Activated gamma-delta T cell treated with anti-CD3 and anti-CD28 coated beads, Interleukin-2, amount 50 U/mL, for 16 hours (primary cell): ENCODE measurements around the gene PLEKHG3.
A peak's percentile ranks its signal among the peaks of the same experiment; 100 is the strongest.

ENCODE experiments used
- DNase-seq: peaks from one replicate; pipeline ENCODE4 v3.0.0-alpha.2; 2020; ENCODE audit warnings: low read depth

Gene PLEKHG3

DNA sequence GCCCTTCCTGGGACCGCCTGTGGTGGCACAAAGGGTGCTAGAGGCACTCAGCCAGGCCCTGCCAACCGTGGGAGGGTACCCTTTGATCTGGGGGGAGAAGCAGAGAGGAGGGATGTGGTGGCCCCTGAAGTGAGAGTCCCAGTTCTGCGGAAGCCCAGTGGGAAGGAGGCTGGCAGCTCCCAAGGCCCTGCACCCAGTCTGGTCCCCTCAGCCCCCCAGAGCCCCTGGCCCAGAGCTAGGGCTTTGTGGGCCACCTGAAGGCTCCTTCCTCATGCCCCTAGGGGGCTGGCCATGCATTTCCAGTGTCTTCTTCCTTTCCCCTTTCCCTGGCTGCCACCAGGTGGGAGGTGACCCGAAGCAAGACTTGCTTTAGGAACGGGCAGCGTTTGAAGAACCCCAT is 44.3 kb downstream of the PLEKHG3 start:
- DNase-seq = no peak

DNA sequence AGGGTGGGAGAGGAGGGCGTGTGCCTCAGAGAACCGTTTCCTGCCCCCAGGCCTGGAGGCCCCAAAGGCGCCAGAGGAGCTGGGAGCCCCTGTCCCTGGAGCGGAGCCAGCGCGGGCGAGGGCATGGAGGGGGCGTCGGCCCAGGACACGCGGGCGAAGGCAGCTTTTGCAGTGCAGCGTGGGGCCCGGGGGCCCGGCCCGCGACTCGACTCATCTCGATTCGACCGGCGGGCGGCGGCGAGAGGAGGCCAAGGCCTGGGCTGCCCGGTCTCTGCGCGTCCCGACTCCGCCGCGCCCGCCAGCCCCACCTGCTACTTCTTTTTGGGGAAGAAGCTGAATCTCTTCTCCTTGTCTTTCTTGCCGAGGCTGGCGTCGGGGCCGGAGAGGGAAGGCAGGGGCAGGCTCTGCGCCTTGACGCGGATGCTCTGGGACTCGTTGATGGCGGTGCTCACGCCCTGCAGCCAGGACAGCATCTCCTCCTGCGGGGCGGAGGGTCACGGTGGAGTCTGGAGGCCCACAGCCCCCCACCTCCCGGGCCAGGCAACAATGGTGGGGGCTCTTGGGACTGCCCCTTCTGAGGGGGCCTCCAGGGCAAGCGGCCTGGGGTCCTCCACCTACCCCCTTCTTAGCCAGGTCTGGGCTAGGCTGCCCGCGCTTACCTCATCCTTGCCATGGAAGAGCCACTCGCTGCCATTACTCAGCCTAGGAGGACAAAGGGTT is 44.9 kb downstream of the PLEKHG3 start:
- no peak for DNase-seq

DNA sequence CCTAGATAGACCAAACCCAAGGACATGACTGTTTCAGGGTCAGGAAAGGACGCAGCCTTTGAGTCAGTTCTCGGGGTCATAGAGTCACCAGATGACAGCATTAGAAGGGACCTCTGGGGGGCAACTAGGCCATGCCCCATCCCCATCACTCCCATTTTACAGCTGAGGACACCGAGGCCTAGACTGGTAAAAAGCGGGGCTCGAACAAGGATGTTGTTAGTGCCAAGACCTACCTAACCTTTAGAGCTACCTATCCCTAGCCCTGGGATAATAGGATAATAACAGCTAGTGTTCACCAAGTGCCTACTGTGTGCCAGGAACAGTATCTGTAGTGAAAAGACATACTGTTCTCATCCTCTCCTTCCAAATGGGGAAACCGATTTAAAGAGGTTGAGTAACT is 48.7 kb downstream of the PLEKHG3 start:
- DNase-seq = no peak

DNA sequence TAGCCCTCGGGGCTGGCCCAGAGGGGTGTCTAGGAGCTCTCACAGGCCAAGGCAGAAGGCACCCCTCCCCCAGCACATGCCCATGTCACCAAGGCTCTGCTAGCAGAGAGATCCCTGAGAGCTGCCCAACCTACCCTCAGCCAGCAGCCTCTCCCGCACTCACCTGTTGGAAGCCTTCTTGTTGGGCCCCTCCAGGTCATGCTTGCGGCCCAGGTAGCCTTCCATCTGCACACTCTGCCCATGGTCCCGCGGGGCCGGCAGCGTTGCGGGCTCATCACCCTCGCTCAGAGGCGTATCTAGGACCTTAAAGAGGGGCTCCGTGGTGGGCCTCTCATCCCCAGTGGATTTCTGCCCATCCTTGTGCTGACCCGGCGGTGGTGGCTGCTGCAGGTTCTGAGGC is 49.1 kb downstream of the PLEKHG3 start:
- DNase-seq = no peak

DNA sequence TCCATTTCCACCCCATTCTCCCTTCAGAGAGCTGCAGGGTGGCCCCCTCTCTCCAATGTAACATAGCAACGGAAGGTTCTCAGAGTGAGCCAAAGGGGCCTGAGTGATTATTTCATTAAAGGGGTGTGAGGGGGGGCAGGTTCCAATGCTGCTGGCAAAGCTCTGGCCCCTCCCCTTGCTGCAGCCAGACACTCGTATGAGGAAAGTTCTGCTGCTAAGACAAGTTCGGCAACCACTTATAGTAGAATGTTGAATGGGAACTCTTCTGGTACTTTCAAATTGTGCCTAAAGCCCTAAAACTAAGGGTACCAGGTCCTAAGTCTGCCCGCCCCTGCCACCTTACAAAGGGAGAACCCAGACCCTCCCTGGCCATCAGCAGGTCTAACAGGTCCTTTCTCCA is 49.8 kb downstream of the PLEKHG3 start:
- DNase-seq = no peak

DNA sequence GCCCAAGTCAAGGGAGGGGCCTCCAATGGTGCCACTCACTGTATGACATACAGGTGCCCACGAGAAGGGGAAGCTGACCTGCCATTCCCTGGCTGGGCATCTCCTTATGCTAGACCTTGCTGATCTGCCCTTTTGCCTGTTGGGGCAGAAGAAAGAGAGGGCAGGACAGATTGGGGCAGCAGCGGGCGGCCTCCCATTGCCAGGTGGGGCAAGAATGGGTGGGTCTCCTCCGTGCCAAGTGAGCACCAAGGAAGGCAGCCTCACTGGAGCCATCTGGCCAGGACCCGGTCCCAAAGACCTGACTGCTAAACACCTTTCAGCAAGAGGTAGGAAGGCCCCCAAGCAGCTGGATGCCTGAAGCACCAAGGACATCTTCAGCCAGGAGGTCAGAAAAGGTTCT is 50.5 kb downstream of the PLEKHG3 start:
- DNase-seq = no peak

DNA sequence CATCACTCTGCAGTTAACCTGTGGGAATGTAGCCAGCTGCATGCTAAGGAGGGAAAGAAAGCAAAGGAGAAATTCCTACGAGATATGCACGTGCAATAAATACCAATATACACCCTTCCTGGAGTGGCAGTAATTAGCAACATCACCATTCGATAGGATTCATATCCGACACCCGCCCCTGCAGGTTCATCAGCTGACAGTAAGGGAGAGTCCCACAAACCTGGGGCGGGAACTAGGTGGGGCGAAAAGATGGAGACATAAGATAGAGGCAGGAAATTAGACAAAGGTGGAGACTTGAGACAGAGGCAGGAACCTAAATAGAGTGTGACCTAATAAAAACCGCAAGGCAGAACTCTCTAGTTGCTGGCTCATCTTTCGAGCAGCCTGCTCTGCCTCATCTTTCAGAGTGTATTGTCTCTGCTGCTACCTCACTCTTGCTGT is 51.6 kb downstream of the PLEKHG3 start:
- DNase-seq = peak; percentile 28

DNA sequence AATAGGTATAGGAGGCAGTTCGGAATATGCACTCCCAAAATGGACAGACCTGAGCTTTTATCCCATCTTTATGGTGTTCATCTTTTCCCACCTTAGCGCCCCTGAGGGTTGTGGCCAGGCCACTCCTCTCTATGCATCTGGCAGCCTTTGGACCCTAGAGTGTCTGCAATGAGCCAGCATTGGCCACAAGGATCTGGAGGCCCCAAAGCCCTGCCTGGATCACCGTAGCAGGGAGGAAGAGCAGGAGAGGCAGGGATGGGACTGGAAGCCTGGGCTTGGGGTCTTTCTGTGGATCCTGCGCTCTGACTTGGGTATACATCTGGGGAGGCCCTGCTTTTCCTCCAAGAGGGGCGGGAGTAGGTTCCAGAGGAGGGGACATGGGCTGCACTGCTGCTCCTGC is 52.5 kb downstream of the PLEKHG3 start:
- DNase-seq = no peak

DNA sequence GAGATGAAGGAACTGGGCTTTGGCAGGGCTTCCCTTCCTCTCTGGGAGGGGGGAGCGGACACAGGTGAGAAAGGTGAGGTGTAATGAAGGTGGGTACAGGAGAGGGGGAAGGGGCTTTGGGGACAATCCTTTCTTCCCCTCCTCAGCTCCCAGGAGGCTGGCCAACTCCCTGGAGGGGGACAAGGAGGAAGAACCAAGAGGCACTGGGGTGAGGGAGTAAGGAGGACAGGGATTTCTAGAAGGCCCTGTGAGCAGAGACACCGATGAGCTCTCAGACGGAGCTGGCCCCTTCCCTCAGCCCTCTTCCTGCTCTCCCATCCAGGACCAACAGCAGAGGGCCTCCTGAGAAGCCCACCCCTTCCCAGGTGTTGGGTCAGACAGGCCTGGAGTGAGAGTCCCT is 53.4 kb downstream of the PLEKHG3 start:
- DNase-seq = no peak

DNA sequence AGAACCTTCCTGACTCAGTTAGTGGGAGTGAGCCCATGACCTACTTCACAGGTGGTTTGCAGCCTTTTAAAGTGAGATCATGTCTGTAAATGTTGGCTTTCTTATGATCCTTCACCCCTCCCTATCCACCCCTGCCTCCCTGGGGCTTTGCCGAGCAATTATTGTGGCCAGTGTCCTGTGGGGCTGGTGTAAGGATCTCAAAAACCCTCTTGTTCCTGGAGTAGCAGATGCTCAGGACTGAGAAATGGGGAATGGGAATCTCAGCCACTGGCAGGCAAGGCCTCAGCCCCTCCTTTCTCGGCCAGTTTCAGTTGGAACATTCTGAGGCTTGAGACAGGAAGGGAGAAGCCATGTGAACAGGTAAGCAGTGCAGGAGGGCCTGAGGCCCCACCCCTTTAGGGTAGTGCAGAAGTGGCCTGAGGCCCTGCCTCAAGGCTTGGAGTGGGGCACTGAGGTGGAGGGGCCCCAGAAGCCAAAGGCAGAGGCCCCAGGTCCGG is 53.8 kb downstream of the PLEKHG3 start:
- no peak for DNase-seq

DNA sequence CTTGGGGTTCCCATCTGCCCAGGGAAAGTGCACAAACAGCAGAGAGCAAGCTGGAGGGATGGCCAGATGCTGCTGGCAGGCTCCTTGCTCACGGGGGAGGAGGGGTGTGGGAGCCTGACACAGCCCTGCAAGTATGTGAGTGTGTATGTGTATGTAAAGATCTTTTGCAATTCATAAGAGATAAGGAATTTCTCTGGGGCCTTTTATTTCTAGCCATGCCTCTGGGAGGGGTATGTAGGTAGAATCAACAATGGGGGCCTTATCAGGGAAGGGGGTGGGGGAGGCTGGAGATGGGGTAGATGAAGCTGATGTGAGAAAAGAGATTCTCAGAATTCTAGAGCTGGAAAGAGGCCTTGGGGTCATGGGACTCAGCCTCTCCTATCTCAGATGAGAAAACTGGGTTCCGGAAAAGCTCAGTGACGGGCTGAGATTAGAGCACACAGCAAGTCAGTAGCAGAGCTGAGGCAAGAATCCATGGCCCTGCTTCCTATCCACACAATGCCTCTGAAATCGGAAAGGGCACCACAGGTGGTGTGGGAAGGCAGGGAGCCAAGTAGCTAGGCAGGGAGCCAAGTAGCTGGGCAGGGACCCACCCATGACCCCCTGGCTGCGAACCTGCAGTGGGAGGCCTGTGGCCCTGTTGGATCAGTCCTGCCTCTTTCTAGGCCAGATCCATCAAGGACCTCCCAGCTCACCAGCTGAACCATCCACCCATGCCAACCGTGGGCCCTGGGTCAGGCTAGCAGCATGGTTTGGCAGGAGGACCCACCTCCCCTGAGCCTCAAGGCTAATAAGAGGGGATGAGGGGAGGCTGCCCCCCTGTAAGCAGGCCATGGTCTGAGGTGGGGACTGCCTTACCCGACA is 54.7 kb downstream of the PLEKHG3 start:
- no peak for DNase-seq

DNA sequence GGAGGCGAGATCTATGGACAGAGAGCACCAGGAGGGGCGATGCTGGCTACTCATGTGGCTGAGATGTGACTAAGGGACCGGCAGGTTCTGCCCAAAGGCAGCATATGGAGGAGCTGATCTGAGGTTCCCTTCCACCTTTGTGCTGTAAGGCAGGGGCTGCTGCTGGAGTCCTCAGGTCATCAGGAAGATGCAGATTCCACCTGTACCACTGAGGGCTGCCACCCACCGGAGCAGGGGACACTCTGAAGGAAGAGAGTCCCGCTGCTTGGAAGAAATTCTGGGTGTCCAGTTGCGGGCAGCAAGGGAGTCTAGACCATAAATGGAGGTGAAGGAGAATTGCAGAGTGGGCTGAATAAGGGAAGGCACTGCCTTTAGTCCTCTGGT is 55.3 kb downstream of the PLEKHG3 start:
- no peak for DNase-seq

DNA sequence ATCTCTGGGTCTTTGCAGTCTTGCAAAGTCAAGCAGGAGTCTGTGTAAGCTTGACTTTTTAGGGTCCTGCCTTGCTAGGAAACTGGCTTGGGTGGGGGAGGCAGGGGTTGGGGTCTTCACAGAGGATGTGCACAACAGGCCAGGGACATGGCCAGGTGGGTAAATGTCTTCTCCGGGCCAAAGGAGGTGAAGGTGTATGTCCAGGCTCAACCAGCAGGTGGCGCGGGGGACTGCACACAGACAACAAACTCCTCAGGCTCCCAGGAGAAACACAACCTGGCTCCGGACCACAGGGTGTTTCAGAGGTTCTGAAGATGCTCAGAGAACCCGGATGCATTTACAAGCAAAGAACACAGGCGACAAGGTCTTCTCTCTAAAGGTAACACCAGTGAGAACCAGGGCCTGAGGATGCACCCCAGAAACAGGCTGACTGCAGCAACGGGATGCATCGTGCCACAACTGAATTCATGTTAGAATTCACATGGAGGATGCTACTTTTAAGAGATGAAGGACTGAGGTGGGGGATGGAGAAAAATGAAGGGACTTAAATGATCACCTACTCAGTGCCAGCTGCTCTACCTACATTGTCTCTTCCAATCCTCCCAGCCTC is 56.0 kb downstream of the PLEKHG3 start:
- peak; percentile 17 for DNase-seq

DNA sequence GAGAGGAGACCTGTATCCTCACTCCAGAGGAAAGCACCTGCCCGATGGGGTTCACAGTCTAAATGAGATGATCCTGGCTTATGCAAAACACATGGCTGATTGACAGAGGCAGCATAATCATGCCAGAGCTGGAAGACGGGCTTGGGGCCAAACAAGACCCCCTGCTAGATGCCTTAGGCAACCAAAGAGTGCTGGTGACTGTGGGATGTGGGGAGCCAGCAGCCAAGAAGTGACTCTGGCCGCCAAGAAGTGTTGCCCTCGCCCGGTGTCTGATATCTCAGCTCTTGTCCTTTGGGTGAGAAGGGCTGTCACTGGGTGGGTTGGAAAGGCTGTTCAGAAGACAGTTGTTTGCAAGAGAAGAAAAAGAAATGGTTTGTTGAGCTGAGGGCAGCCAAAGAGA is 56.7 kb downstream of the PLEKHG3 start:
- no peak for DNase-seq

DNA sequence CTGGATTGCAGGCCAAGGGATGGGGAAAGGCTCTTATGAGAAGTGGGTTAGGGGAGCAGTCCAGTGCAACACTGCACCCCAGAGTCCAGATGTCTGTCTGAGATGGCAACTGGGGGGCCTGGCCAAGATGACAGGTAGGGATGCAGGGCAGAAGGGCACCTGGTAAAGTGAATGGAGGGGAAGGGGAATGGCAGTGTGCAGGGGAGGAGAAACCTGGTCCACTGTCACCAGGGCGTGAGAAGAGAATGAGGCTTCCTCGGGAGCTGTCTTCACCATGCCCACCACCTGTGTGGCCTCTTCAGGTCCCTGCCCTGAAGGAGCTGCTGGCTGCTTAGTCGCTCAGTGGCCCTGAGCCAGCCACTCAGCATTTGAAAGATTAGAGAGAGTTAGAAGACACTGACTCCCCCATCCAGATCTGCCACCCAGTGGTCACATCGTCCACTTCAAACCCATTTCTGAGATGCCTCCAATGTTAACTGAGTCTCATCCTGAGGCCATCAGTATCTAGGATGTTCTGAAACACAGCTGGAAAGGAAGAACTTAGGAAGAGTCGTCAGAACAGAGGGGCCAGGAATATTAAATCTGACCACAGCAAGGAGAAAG is 57.3 kb downstream of the PLEKHG3 start:
- no peak for DNase-seq

DNA sequence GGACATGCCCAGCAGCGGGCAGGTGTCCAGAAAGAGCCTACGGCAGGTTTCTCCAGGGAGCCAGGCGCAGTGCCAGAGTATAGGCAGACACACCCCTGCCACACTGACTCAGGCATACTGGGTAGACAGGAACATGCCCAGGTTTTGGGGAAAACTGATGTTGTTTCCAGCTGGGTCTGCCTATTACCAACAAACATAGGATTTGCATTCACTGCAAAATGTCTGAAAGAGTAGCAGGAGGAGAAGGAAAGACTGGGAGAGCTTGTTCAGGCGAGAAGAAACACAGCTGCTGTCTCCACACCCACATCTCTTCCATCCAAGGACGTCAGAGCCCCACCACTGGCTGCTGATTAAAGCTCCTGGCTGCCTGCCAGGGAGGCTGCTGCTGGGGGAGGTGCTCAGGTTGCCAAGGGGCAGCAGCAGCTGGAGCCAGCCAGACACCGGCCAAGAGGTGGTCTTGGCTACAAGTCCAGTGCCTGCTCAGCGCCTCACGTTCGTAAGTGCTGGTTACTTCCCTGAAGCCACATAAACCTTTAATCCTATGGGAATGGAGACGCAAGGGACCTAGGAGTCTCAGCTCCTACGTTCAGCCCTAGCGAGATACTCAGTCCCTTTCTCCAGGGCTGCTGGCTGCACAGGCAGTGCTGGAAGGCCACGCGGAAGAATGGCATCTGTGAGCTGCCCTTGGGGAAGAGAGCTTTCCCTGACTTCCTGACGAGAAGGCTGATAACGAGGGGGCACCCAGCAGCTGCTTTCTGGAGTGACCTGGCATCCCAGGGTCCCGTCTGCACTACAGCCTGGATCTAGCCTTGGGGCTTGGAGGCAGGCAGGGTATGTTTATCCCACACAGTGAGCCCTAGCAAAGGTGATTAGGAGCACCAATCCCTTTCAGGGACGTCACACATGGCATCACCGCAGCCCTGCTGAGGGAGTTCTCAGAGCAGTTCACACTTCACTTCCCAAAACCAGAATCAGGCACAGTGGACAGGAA is 58.1 kb downstream of the PLEKHG3 start:
- DNase-seq = peak; percentile 15

DNA sequence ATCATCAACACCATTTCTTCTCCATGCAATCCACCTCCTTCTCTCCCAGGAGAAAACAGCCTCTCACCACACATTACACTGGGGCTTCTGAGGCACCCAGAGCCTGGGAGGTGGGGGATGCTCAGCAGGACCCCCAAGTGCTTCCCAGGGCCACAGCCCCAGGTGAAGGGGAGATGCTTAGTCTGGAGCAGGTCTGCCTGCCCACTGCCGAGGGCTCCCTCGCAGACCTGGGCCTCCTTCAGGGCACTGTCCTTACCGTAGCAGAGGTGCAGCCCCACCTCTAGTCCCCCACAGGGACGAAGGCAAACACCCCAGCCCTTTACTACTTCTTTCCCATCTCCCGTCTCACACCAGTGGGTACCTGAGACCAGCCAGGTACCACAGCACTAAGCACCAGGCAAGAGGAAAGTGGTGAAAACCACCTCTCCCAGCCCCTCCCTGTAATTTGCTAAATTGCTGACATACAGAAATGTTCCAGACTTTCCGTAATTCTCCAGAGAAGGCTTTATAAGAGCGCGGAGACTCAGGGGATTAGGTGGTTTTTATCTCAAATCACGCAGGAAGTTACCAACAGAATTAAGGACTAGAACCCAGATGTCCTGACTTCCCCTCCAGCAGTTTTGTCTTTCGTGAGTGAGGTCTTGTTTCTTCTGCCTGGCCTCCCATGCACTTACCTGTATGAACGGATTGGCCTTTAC is 59.0 kb downstream of the PLEKHG3 start:
- DNase-seq = no peak

DNA sequence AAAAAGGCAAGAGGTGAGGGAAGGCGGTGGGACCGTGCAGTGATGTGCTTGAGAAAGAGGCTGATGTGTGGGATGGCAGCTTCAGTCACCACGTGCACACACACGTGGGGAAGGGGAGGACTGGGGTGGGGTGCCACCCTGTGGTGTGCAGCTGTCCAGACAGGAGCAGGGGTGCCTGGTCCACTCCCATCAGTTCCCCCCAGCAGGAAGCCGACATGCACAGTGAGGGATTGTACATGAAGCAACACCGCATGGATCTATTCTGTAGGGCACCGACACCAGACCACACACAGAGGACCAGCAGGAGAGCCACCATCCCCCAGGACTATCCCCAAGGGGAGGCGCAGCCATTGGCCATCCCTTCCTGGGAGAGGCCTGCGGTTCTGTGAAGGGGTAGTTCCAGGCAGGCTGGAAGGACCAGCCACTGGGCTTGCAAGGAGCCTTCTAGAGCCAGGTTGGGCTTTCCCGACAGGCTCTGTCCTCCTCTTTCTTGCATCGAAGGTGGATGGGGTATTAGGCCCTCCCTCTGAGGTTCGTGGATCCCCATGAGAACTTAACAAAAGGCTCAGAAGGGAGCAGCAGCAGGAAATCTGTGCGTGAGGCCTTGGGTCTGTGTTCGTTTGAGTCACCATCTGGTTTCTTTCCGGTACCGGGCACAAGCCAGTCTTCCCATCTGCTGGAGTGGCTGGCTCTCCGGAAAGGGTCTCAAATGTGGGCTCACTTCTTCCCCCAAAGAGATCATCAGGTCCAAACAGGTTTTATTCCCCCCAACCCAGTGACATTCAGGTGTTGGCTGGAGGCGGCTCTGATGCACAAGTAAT is 59.8 kb downstream of the PLEKHG3 start:
- no peak for DNase-seq

DNA sequence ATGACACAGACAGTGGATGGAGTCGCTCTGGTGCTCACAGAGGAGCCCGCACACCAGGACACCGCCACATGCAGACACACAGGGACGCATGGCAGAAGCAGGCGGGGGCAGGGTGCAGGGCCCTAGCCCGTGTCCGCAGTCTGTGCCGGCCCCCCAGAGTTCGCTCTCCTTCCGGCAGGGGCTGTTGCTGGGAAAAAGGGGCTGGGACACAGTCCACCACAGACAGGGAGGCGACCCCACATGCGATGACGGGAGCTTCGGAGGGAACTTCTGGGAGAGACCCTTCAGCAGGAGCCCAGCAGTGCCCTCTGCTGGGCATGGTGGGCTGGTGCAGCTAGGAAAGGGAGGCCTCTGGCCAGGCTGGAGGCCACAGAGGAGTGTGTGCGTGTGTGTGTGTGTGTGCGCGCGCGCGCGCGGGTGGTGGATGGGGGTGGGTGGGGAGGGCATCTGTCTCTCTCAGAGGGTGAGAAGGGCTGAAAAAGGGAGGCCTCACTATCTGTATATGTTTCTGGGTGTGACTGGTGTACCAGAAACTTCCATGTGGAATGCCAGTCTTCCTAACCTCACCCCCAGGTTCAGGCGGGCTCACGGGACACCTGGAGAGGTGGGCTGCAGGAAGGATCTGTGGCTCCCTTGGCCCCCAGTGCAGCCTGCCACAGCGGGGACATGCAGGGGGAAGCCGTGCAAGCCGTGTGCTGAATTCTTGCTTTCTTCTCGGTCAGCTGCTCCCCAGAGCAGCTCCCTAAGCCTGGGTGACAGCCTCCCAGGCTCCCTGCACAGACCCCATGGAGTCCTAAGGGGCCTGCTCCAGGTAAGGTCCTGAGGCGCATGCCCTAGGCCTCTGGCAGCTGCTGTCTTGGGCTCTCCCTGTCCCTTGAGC is 60.7 kb downstream of the PLEKHG3 start:
- DNase-seq = peak; percentile 36
